GM19468 (cell line): Measurements from ENCODE around the gene PRPF39.

ENCODE experiments used
- ATAC-seq: cut with Tn5 transposase; IDR thresholded peaks from one replicate; pipeline ENCODE4 v1.9.1; 2021; ENCODE audit warnings: mild to moderate bottlenecking, moderate library complexity, moderate number of reproducible peaks; ENCODE audit not compliant: unreplicated experiment; ENCODE audit errors: extremely low read depth

PRPF39 gene, protein sequence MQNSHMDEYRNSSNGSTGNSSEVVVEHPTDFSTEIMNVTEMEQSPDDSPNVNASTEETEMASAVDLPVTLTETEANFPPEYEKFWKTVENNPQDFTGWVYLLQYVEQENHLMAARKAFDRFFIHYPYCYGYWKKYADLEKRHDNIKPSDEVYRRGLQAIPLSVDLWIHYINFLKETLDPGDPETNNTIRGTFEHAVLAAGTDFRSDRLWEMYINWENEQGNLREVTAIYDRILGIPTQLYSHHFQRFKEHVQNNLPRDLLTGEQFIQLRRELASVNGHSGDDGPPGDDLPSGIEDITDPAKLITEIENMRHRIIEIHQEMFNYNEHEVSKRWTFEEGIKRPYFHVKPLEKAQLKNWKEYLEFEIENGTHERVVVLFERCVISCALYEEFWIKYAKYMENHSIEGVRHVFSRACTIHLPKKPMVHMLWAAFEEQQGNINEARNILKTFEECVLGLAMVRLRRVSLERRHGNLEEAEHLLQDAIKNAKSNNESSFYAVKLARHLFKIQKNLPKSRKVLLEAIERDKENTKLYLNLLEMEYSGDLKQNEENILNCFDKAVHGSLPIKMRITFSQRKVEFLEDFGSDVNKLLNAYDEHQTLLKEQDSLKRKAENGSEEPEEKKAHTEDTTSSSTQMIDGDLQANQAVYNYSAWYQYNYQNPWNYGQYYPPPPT

DNA sequence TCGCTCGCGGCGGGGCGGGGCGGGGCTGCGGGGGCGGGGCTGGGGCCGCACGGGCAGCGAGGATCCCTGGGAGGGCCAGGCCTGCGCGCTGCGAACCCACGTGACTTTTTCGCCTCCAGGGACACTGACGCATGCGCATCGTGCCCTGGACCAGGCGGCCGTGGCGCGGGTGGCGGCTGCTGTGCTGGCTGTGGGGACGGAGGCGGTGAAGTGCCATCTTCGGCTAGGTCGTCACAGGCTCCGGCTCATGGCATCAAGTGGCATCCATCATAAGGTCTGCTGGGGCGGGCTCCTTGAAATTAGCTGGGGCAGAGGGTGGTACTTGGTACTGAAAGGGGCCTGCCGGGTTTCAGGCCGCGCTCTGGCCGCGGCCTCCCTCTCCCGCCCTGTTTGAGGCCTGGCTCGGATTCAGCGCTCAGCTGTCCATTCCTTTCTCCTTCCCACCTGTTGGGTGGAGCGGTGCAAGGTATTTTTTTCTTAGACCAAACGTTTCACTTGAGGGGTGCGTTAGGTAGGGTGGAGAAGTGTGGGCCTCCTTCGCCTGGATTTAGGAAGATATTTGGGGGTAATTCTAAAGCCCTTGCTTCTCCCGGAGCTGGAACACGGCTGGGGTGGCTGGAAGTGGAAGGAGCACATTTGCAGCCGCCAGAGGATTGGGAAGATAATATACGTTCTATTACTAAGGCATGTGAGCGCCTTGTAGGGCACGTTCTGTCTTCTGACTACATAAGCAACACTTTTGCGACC lies at the start of gene PRPF39:
PRPF39 (plus strand) TSS at position 141 of the 747 bp plus-strand sequence. CDS start 11,124 bp downstream, outside the sequence.
- peak; percentile 89 for ATAC-seq

DNA sequence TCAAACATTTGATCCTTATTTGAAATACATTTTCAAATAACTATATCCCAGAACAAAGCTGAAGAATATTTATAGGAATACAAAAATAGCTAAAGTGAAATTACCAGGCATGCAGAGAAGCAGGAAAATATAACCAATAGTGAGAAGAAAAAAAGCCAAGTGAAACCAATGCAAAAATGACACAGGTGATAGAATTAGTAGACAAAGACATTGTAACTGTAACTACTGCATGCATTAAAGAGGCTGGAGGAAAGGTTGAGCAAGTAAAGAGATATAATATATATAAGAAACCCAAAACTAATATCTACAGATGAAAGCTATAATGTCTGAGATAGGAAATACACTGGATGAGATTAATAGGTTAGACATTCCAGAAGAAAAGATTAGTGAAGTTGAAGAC lies 49.2 kb upstream of the PRPF39 start:
- no peak for ATAC-seq

DNA sequence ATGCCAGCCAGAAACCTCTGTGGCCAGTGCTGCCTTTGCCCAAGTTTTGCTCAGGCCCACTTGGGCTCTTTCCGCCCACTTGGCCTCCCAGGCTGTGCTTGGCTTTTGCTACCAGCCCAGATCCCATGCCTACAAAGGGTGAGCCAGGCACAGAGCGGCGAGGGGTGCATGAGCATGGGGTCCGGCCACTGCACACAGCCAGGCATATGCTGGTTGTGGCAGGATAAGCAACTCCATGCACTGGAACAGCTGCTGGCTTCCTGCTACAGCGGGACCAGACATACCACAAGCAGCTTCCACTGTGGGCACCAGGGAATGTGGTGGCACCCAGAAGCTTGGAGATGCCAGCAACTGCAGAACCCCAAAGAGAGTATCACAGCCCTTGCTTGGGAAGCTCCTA lies 45.7 kb upstream of the PRPF39 start:
- ATAC-seq, result no peak

DNA sequence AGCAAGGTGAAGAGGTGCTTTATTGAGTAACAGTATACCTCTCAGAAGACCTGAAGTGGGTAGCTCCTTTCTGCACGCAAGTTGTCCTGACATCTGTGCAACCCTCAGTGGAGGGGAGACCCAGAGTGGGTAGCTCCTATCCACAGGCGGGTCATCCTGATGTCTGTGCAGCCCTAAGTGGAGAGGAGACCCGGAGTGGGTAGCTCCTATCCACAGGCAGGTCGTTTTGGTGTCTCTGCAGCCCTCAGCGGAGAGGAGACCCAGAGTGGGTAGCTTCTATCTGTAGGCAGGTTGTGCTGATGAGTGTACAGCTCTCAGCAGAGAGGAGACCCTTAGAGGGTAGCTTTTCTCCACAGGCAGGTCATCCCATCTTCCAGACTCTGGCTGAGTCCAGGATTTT lies 45.1 kb upstream of the PRPF39 start:
- no peak for ATAC-seq

DNA sequence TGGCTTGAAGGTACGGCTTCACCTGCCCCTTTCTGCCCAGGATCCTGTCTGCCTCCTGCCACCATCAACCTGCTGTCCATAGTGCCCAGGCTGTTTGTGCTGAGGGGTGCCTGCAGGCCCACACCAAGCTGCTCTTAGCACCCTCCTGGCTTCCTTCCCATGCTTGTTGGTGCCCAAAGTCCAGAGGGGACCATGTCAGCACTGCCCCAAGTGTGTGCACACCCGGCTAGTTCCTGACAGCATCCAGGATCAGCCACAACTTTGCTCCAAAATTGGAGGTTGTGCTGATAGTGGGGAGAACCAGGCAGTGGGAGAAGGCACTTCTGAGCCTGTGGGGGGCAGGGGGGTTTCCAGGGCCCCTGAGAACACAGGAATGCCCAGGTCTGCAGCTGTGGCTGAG lies 44.5 kb upstream of the PRPF39 start:
- ATAC-seq, result no peak

DNA sequence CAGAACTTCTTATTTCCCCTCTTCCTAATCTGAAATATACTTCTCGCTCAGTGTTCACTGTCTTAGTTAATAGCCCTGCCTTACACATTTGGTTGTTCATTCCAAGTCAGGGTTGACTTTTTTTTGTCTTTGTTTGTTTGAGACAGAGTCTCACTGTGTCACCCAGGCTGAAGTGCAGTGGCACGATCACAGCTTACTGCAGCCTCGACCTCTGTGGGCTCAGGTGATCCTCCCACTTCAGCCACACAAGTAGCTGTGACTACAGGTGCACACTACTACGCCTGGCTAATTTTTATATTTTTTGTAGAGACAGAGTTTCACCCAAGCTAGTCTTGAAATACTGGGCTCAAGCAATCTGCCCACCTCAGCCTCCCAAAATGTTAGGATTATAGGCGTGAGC lies 42.3 kb upstream of the PRPF39 start:
- no peak for ATAC-seq

DNA sequence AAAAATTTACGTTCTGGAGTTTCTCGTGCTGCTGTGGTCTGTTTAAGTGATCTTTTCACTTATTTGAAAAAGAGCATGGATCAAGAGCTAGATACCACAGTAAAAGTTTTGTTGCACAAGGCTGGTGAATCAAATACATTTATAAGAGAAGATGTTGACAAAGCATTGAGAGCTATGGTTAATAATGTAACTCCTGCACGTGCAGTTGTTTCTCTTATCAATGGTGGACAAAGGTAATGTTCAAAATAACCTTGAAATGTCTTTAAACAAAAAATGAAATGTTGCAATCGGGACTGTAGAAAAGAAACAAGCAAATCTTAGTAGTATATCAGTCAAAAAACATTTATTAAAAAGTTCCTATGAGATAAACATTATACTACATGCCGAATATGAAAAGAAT lies 39.3 kb upstream of the PRPF39 start:
- ATAC-seq, result no peak

DNA sequence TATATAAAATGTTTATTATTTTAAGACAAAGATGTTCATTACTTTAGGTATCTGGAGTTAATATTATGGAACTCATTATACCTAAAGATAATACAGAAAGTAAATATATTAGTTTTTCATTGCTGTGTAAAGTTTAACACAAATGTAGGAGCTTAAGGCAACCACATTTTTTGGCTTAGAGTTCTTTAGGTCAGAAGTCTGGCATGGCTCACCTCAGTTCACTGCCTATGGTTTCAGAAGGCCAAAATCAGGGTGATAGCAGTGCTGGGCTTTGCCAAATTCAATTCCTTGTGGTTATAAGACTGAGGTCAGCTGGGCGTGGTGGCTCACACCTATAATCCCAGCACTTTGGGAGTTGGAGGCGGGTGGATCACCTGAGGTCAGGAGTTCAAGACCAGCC lies 35.5 kb upstream of the PRPF39 start:
- no peak for ATAC-seq

DNA sequence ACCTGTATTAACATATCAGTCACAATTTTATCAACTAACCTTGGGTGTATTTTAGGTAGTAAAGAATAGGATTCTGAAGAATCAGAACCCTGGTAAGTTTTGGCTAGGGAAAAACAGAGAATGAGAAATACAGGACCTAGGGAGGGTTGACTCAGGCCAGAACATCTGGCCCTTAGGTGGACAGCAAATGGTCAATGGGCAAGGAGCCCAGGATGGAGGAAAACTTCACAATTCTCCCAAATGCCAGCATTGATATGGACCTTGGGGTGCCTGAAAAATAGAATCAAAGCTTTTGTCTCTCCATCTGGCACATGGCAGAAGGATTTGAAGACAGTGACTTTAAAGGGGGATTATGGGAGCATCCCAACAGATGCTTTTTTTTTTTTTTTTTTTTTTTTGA lies 32.7 kb upstream of the PRPF39 start:
- no peak for ATAC-seq

DNA sequence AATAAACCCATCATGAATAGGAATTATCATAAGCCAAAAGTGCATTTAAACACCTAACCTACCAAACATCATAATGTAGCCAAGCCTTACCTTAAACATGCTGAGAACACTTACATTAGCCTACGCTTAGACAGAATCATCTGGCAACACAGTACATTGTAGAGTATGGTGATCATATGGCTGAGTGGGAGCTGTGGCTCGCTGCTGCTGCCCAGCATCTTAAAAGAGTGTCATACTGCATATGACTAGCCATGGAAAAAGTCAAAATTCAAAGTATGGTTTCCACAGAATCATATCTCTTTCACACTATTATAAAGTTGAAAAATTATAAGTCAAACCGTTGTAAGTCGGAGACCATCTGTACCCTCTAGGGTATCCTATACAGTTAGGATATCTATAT lies 32.0 kb upstream of the PRPF39 start:
- ATAC-seq, result no peak

DNA sequence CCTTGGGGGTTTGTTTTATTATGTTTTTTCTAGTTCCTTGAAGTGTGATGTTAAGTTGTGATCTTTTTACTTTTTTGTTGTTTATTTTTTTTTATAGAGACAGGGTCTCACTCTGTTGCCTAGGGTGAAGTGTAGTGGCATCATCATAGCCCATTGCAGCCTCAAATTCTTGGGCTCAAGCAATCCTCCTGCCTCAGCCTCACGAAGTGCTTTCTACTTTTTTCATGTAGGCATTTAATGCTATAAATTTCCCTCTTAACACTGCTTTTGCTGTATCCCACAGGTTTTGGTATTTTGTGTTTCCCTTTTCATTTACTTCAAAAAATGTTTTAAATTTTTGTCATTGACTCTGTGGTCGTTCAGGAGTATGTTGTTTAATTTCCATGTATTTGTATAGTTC lies 26.6 kb upstream of the PRPF39 start:
- ATAC-seq, result no peak

DNA sequence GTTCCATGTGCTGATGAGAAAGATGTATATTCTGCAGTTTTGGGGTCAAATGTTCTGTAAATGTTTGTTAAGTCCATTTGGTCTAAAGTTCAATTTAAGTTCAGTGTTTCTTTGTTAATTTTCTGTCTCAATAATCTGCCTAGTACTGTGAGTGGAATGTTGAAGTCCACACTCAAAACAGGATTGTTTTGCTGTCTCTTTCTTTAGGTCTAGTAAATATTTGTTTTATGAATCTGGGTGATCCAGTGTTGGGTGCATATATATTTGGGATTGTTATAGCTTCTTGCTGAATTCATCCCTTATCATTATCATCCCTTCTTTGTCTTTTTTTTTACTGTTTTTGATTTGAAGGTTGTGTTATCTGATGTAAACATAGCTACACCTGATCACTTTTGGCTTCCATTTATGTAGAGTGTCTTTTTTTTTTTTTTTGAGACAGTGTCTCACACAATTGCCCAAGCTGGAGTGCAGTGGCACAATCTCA lies 26.0 kb upstream of the PRPF39 start:
- ATAC-seq, result no peak

DNA sequence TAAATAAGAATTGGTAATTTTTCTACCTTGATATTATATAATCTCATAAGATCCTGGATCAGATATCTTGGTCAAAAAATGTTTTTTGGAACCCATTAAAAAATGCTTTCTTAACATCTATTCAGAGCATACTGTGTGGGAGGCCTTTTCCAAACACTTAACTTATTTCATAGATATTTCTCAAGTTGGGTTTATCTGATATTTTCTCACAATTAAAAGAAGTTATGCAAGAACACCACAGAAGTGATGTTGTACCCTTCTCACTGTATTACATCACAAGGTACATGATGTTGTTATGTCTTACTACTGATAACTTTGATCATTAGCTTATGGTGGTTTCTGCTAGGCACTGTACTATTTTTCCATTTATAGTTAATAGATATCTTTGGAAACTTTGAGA lies 23.4 kb upstream of the PRPF39 start:
- ATAC-seq, result no peak

DNA sequence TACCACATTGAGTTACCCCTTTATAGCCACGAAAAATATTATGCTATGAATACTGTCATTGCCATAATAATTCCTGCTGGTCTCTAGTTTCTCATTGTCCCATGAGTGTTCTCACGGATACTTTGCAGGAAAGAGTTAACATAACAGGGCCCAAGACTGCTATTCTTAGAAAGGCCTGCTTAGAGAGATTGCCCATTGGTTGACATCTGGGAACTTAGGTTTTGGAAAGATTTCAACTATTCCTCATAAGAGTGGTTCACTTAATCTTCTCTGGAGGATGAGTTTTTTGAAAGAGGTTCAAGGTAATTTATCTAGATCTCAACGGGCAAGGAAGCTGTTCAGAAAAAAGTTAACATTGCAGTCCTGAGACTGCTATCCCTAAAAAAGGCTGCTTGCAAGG lies 18.4 kb upstream of the PRPF39 start:
- ATAC-seq, result no peak

DNA sequence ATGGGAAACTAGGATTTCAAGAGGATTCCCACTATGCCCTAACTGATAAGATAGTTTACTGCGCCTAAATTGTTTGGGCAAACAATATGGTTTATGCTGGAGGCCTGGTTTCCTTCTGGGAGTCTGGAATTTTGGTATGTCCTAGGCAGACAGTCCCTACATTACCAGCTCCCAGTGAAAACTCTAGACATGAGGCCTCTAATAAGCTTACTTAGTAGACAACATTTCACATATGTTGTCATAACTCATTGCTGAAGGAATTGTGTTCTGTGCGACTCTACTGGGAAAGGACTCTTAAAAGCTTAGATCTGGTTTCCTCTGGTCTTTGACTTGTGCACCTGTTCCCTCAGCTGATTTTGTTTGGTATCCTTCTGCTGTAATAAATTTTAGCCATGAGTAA lies 18.0 kb upstream of the PRPF39 start:
- ATAC-seq, result no peak

DNA sequence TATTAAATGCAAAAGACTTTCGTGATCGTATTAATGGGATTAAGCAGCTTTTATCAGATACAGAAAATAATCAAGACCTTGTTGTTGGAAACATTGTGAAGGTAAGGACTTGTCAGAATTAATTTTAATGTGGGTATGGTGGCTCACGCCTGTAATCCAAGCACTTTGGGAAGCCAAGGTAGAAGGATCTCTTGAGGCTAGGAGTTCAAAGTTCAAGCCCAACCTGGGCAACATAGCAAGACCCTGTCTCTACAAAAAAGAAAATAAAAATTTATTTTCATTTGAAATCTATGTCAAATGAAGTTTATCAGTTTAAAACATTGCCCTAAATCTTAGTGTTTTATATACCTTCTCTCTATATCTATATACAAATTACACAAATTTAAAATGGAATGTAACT lies 17.2 kb upstream of the PRPF39 start:
- no peak for ATAC-seq

DNA sequence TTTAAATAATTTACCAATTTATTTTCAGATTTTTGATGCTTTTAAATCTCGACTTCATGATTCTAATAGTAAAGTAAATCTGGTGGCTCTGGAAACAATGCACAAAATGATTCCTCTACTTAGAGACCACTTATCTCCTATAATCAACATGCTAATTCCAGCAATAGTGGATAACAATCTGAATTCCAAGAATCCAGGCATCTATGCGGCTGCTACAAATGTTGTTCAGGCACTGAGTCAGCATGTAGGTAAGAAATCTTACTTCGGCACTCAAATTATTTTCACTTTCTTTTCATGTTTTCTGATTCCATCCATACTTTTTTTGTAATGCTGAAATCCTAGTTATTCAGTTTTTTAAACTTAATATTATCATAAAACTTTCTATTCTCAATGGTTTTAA lies 15.5 kb upstream of the PRPF39 start:
- ATAC-seq, result no peak

DNA sequence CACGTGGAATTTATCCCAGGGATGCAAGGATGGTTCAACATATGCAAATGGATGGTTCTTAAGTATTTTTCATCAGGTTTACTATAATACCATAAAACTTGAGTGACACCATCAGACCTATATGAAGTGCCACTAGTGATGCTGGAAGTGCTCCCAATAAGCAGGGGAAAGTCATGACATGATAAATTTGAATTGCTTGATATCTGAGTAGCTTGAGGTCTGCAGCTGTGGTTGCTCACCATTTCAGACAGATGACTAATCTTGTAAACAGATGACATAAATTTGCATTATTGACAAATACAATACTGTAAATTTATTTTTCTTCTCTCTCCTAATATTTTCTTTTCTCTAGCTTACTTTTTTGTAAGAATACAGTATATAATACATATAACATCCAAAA lies 13.7 kb upstream of the PRPF39 start:
- ATAC-seq, result no peak

DNA sequence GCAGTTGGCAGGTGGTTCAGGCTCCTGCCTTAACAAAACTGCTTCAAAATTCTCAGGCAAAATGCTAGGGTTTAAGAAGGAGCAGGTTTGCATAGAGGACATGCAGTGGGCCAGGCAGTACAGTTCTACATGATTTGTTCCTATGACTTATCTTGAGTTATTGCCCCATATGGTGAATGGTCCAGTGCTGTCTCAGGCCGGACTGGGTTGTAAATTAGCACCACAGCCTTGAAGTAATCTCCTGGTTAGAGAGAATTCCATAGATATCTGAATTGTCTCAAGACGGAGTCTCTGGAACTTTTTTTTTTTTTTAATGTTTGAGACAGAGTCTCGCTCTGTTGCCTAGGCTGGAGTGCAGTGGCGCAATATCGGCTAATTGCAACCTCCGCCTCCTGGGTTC lies 11.8 kb upstream of the PRPF39 start:
- ATAC-seq, result no peak

DNA sequence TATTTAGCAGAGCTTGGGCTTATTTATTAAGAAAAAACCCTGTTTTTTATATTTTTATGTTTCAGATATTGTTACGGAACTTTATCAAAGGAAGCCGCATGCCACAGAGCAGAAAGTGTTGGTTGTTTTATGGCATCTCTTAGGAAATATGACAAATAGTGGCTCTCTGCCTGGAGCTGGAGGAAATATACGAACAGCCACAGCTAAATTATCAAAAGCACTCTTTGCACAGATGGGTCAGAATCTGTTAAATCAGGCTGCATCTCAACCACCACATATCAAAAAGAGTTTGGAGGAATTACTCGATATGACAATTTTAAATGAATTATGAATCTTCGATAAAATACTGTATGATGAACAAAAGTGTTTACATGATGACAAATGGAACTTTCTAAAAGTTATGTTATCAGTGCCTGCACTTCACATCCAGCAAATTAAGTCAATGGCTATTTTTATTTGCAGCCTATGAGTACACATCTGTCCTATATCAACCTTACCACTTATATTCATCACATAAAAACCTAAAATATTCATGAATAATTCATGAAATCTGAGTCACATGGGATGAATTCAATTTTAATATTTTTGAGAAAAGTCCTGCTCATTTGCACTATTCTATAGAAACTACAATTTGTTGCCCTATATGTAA lies 10.6 kb upstream of the PRPF39 start:
- no peak for ATAC-seq

DNA sequence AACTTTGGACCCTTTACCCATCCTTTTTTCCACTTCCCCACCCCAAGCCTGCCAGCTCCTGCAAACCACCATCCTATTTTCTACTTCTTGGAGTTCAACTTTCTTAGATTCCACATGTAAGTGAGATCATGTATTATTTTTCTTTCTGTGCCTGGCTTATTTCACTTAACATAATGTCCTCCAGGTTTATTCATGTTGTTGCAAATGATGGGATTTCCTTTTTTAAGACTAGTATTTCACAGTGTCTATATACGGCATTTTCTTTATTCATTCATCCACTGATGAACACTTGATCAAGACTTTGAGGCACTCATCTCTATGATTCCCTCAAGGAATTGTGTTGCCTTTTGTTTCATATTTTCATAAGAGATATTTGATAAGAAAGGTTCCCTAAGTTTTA lies 5.6 kb upstream of the PRPF39 start:
- no peak for ATAC-seq
